ENCODE data around the gene SCG3.

- TF ChIP-seq YY1 (IDR thresholded peaks at IDR 0.05; ENCODE audit: low read depth) = no peak
- no peak for TF ChIP-seq FOXJ3 (CRISPR knock-in tag; IDR thresholded peaks at IDR 0.05)
- TF ChIP-seq CTCF (IDR thresholded peaks at IDR 0.05) = no peak
- TF ChIP-seq EP300 (IDR thresholded peaks at IDR 0.05; ENCODE audit: borderline replicate concordance in 1 of 2, low read depth in 1 of 2, low read length in 1 of 2) = no peak
- no peak for TF ChIP-seq RAD21 (IDR thresholded peaks at IDR 0.05; ENCODE audit: low read length)
- no peak for TF ChIP-seq USF2 (IDR thresholded peaks at IDR 0.05; ENCODE audit: borderline replicate concordance, low read depth, low read length)
- TF ChIP-seq SIN3A (IDR thresholded peaks at IDR 0.05; ENCODE audit: borderline replicate concordance, low read depth, low read length) = no peak
- TF ChIP-seq NFIC (IDR thresholded peaks at IDR 0.05; ENCODE audit: borderline replicate concordance) = no peak
- no peak for TF ChIP-seq REST (IDR thresholded peaks at IDR 0.05; ENCODE audit: low read depth, low read length)
- no peak; the same call in 1 of the 2 replicates for TF ChIP-seq MXI1 (IDR thresholded peaks at IDR 0.05; ENCODE audit: low read depth, low read length)
Observed at GRCh38 chr15:51750792-51751696, 69.7 kb downstream of the SCG3 start, which contains the start of gene TMOD2.
